ENCODE measurements around the gene EXOC6B.

DNA sequence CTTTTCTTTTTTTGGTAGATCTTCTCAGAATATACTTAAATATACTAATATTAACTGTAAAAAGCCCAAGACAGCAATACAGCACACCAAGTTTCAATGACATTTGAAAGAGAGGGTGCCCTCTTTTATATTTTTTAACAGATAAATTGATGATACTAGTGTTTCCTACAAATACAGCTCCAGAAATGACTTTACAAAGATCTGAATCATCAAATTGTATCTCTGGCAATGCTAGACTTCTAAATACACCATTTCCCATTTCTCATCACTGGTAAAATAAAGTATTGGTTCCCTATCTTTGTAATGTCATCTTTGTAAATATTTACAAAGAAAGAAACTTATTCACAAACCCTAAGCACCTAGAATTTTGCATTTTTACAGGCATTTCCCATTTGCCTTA lies 281.3 kb downstream of the EXOC6B start:
- TF ChIP-seq YY1 (IDR thresholded peaks at IDR 0.05; ENCODE audit: insufficient read depth, insufficient read length) (no peak), ZNF274 (IDR thresholded peaks at IDR 0.05; ENCODE audit: low read depth, low read length) (no peak), SUZ12 (IDR thresholded peaks at IDR 0.05; ENCODE audit: extremely low read depth, insufficient read depth, insufficient read length) (no peak)

All from NT2/D1 (cell line).